ENCODE results near the gene MRPL40.

- TF ChIP-seq BHLHE40 (IDR thresholded peaks at IDR 0.05; ENCODE audit: borderline replicate concordance), result no peak
- no peak for TF ChIP-seq LEF1 (IDR thresholded peaks at IDR 0.05; ENCODE audit: borderline replicate concordance)
- no peak for TF ChIP-seq FOXM1 (IDR thresholded peaks at IDR 0.05; ENCODE audit: borderline replicate concordance)
- TF ChIP-seq HDGF (IDR thresholded peaks at IDR 0.05; ENCODE audit: borderline replicate concordance), result no peak
- TF ChIP-seq ZNF384 (IDR thresholded peaks at IDR 0.05), result no peak
- TF ChIP-seq PKNOX1 (IDR thresholded peaks at IDR 0.05), result no peak
- peak; percentile 63 for TF ChIP-seq L3MBTL2 (conservative IDR thresholded peaks at IDR 0.05)
Observed at GRCh38 chr22:19430890-19431541, 1.3 kb upstream of the MRPL40 start.

Data from HEK293T (cell line).